H1 (cell line): ENCODE data around the gene C3orf20. TPM values are rescaled to one million over a fixed set of nuclear protein-coding genes. Genes with fewer than 3 reads are reported as not detected.

Experiments used
- CTCF ChIA-PET: fragments of 300-600 bp; sonication (Branson Sonifier 250); formaldehyde crosslinking; loops from one replicate; lab custom pipeline; 2021; ENCODE audit not compliant: partially characterized antibody; lab: Charles Lee
- POLR2A ChIA-PET: fragments of 300-600 bp; sonication (Branson Sonifier 250); formaldehyde crosslinking; loops from one replicate; lab custom pipeline; 2021; ENCODE audit warnings: inconsistent platforms; ENCODE audit not compliant: partially characterized antibody; lab: Charles Lee
- DNase-seq, 2 experiments: peaks; one replicate each; pipeline versions ENCODE4 v3.0.0 to v3.0.0-alpha.2; 2010 to 2022; ENCODE audit warnings: low spot score in 2 of 2, low read depth in 1 of 2, mixed read lengths in 1 of 2
- FAIRE-seq: peaks from 2 replicates; lab custom pipeline; 2011; peaks lifted over from hg19 to GRCh38; lab: Jason Lieb, UNC
- H2AFZ ChIP-seq: 2 replicates; pipeline ENCODE4 v1.8.1; 2012; ENCODE audit warnings: low read length, inconsistent platforms
- H2AK5ac ChIP-seq: 2 replicates; pipeline ENCODE4 v1.6.1; 2013; ENCODE audit warnings: low read depth, low read length
- H2BK120ac ChIP-seq: replicated peaks from 2 replicates; pipeline ENCODE3; 2013; ENCODE audit warnings: low read depth, low read length, inconsistent platforms
- H2BK12ac ChIP-seq: 2 replicates; pipeline ENCODE4 v1.6.1; 2013; ENCODE audit warnings: low read depth, low read length
- H2BK15ac ChIP-seq: 2 replicates; pipeline ENCODE4 v1.6.1; 2013; ENCODE audit warnings: low read length
- H2BK20ac ChIP-seq: 2 replicates; pipeline ENCODE4 v1.6.1; 2013; ENCODE audit warnings: low read length
- H2BK5ac ChIP-seq: 2 replicates; pipeline ENCODE4 v1.6.1; 2013; ENCODE audit warnings: low read depth, low read length
- H3K14ac ChIP-seq: 2 replicates; pipeline ENCODE4 v1.6.1; 2013; ENCODE audit warnings: inconsistent platforms; ENCODE audit not compliant: insufficient read length
- H3K18ac ChIP-seq: 2 replicates; pipeline ENCODE4 v1.6.1; 2013; ENCODE audit warnings: low read length; ENCODE audit errors: extremely low read depth
- H3K23ac ChIP-seq: 2 replicates; pipeline ENCODE4 v1.6.1; 2013; ENCODE audit warnings: inconsistent platforms; ENCODE audit not compliant: insufficient read length
- H3K23me2 ChIP-seq: 2 replicates; pipeline ENCODE4 v1.6.1; 2013; ENCODE audit warnings: low read depth, low read length
- H3K27ac ChIP-seq: 2 replicates; pipeline ENCODE4 v1.6.1; 2011; ENCODE audit warnings: low read depth, low read length, inconsistent platforms
- H3K27me3 ChIP-seq, 4 experiments: replicated peaks in 1 of 4; 1 replicate in 1 of 4; 2 replicates in 3 of 4; pipeline versions ENCODE4 v1.6.1 to v1.8.1; 2011 to 2013; ENCODE audit warnings: low read length in 3 of 4, mild to moderate bottlenecking in 3 of 4, inconsistent platforms in 2 of 4, mixed read lengths in 2 of 4, moderate library complexity in 1 of 4; ENCODE audit not compliant: control insufficient read depth in 3 of 4, insufficient read depth in 3 of 4; ENCODE audit errors: extremely low read depth in 1 of 4
- H3K36me3 ChIP-seq, 4 experiments: 2 replicates each; pipeline versions ENCODE4 v1.6.1 to v1.8.1; 2011 to 2013; ENCODE audit warnings: mild to moderate bottlenecking in 4 of 4, low read length in 3 of 4, moderate library complexity in 2 of 4, control low read depth in 1 of 4, inconsistent platforms in 1 of 4; ENCODE audit not compliant: insufficient read depth in 4 of 4, control insufficient read depth in 2 of 4
- H3K4ac ChIP-seq: replicated peaks from 2 replicates; pipeline ENCODE3; 2013; ENCODE audit warnings: low read length, low read depth, mixed read lengths, inconsistent platforms; ENCODE audit not compliant: insufficient read length
- H3K4me1 ChIP-seq, 4 experiments: replicated peaks in 1 of 4; 1 replicate in 1 of 4; 2 replicates in 3 of 4; pipeline versions ENCODE4 v1.6.1 to v1.8.1; 2011 to 2013; ENCODE audit warnings: low read length in 3 of 4, inconsistent platforms in 2 of 4, mixed read lengths in 1 of 4; ENCODE audit not compliant: insufficient read depth in 4 of 4, control insufficient read depth in 3 of 4
- H3K4me2 ChIP-seq, 2 experiments: 2 replicates each; pipeline versions ENCODE4 v1.6.1 to v1.8.1; 2011 to 2013; ENCODE audit warnings: low read depth in 2 of 2, low read length in 2 of 2, control low read depth in 1 of 2, inconsistent platforms in 1 of 2, mild to moderate bottlenecking in 1 of 2; ENCODE audit not compliant: insufficient read depth in 1 of 2
- H3K4me3 ChIP-seq, 4 experiments: fragments of 200-600, 300-600 bp in 1 of 4; sonication (generic), shearing (Covaris generic), sonication (Bioruptor Twin) in 1 of 4; 2 replicates each; pipeline versions ENCODE4 v1.5.1 to v1.8.1; 2011 to 2016; ENCODE audit warnings: low read length in 4 of 4, low read depth in 3 of 4, control low read depth in 2 of 4, inconsistent platforms in 2 of 4, mild to moderate bottlenecking in 2 of 4, mixed read lengths in 1 of 4, moderate library complexity in 1 of 4; ENCODE audit not compliant: insufficient read depth in 2 of 4; ENCODE audit errors: extremely low read depth in 1 of 4
- H3K56ac ChIP-seq: replicated peaks from 2 replicates; pipeline ENCODE3; 2013; ENCODE audit warnings: low read depth, mild to moderate bottlenecking, mixed read lengths, low read length, inconsistent platforms; ENCODE audit not compliant: insufficient read length
- H3K79me1 ChIP-seq: 2 replicates; pipeline ENCODE4 v1.6.1; 2013; ENCODE audit warnings: low read depth, low read length, control low read depth
- H3K79me2 ChIP-seq, 2 experiments: 2 replicates each; pipeline versions ENCODE4 v1.6.1 to v1.8.1; 2012 to 2013; ENCODE audit warnings: low read length in 2 of 2, mild to moderate bottlenecking in 2 of 2, inconsistent platforms in 1 of 2; ENCODE audit not compliant: insufficient read depth in 2 of 2, control insufficient read depth in 1 of 2
- H3K9ac ChIP-seq, 4 experiments: replicated peaks in 1 of 4; 1 replicate in 1 of 4; 2 replicates in 3 of 4; pipeline versions ENCODE4 v1.6.1 to v1.8.1; 2011 to 2013; ENCODE audit warnings: low read depth in 3 of 4, low read length in 3 of 4, control low read depth in 2 of 4, mild to moderate bottlenecking in 2 of 4, moderate library complexity in 2 of 4, inconsistent platforms in 1 of 4; ENCODE audit errors: extremely low read depth in 1 of 4
- H3K9me3 ChIP-seq, 2 experiments: 2 replicates each; pipeline versions ENCODE4 v1.6.1 to v1.8.1; 2012 to 2013; ENCODE audit warnings: mild to moderate bottlenecking in 2 of 2, moderate library complexity in 2 of 2, control low read depth in 1 of 2, inconsistent platforms in 1 of 2, low read depth in 1 of 2, low read length in 1 of 2, mixed read lengths in 1 of 2; ENCODE audit not compliant: insufficient read depth in 2 of 2
- H4K20me1 ChIP-seq, 2 experiments: replicated peaks in 1 of 2; 2 replicates each; pipeline versions ENCODE3 to v1.8.1; 2011 to 2013; ENCODE audit warnings: inconsistent platforms in 2 of 2, low read length in 2 of 2, mild to moderate bottlenecking in 1 of 2; ENCODE audit not compliant: insufficient read depth in 2 of 2, control insufficient read depth in 1 of 2
- H4K5ac ChIP-seq: 2 replicates; pipeline ENCODE4 v1.6.1; 2013; ENCODE audit warnings: low read length, low read depth, mixed read lengths, inconsistent platforms; ENCODE audit not compliant: insufficient read length
- H4K8ac ChIP-seq: 2 replicates; pipeline ENCODE4 v1.8.0; 2013; ENCODE audit warnings: mild to moderate bottlenecking, moderate library complexity, low read length, inconsistent platforms; ENCODE audit not compliant: insufficient read depth; ENCODE audit errors: extremely low read depth
- H4K91ac ChIP-seq: replicated peaks from 2 replicates; pipeline ENCODE3; 2013; ENCODE audit warnings: low read length, mixed read lengths, inconsistent platforms; ENCODE audit not compliant: insufficient read length
- CTCF ChIP-seq, 3 experiments: IDR thresholded peaks; 1 replicate in 2 of 3; 2 replicates in 1 of 3; pipeline versions ENCODE4 v1.5.1 to v1.6.1; 2011; ENCODE audit warnings: low read length in 3 of 3, mild to moderate bottlenecking in 3 of 3, inconsistent platforms in 2 of 3, low read depth in 1 of 3, moderate library complexity in 1 of 3; ENCODE audit not compliant: insufficient read depth in 1 of 3; ENCODE audit errors: control extremely low read depth in 1 of 3
- EGR1 ChIP-seq: IDR thresholded peaks from 2 replicates; pipeline ENCODE4 v1.6.1; 2011; ENCODE audit warnings: low read depth, low read length, borderline replicate concordance
- EP300 ChIP-seq, 2 experiments: IDR thresholded peaks; 1 replicate in 1 of 2; 2 replicates in 1 of 2; pipeline ENCODE4 v1.6.1; 2011 to 2012; ENCODE audit warnings: low read depth in 2 of 2, low read length in 2 of 2, mild to moderate bottlenecking in 2 of 2, borderline replicate concordance in 1 of 2, inconsistent platforms in 1 of 2, moderate library complexity in 1 of 2
- GABPA ChIP-seq: IDR thresholded peaks from 2 replicates; pipeline ENCODE4 v1.6.1; 2011; ENCODE audit warnings: mild to moderate bottlenecking, low read length, moderate library complexity, borderline replicate concordance; ENCODE audit not compliant: insufficient read depth
- NRF1 ChIP-seq: IDR thresholded peaks from 2 replicates; pipeline ENCODE4 v1.6.1; 2011; ENCODE audit warnings: mild to moderate bottlenecking, low read depth, low read length, improper control_type of control experiment
- RAD21 ChIP-seq, 2 experiments: IDR thresholded peaks in 1 of 2; conservative IDR thresholded peaks in 1 of 2; 2 replicates each; pipeline ENCODE4 v1.6.1; 2011; ENCODE audit warnings: low read depth in 2 of 2, low read length in 2 of 2, improper control_type of control experiment in 1 of 2, inconsistent platforms in 1 of 2, mild to moderate bottlenecking in 1 of 2, moderate library complexity in 1 of 2
- WGBS, 2 experiments: shearing (Covaris generic) in 1 of 2; methylation state at CpG; one replicate each; pipeline versions ENCODE4 v1.1.6 to v1.1.7; 2013 to 2015; ENCODE audit warnings: low lambda C conversion rate in 2 of 2, mixed read lengths in 2 of 2, inconsistent platforms in 1 of 2, low coverage in 1 of 2, missing lambda C conversion rate in 1 of 2; ENCODE audit not compliant: insufficient replicate concordance in 2 of 2, insufficient coverage in 1 of 2, insufficient read length in 1 of 2; ENCODE audit errors: extremely low coverage in 1 of 2, missing lambda C conversion rate in 1 of 2; 5-methylcytosine and 5-hydroxymethylcytosine counted together
- polyA plus RNA-seq, 7 experiments: library from polyadenylated mRNA; depleted of rRNA in 3 of 7; stranded (reverse) in 5 of 7; unstranded in 2 of 7; fragments of >200 nt in 5 of 7; fragments of 200-250 nt in 2 of 7; gene quantifications; 1 replicate in 5 of 7; 2 replicates in 1 of 7; 4 replicates in 1 of 7; pipeline versions ENCODE4 v1.2.1 to v1.2.3, GENCODE V29; 2011 to 2013; ENCODE audit warnings: missing spikeins in 2 of 7, mixed read lengths in 2 of 7
- total RNA-seq: library from RNA; stranded (reverse); fragmentation: NEBNext Ultra II Directional; extraction: Animal tissue kit (Norgen Biotek cat#: 25700); gene quantifications from 2 replicates; pipeline ENCODE4 v1.2.1, GENCODE V29; 2021

The C3orf20 gene
- total and polyA plus RNA-seq, 2 of the 8 experiments (the other 6 are each of a cell fraction or from before 2014, with no cell fraction given): not detected

GRCh38 chr3:14757153-14757700, 82.3 kb downstream of the C3orf20 start:
- no peaks in the 10 kb centered on the region for H4K20me1 ChIP-seq
- no peak overlapping the region for H4K5ac ChIP-seq
- H2BK5ac ChIP-seq: no peak overlapping the region
- no peaks in the 10 kb centered on the region for H3K36me3 ChIP-seq
- no peaks in the 10 kb centered on the region for H3K79me1 ChIP-seq
- H2AFZ ChIP-seq: 0 out of 2 replicates have a peak overlapping the region, but pooled peaks have one; percentile 29
- H2BK20ac ChIP-seq: no peak overlapping the region
- H3K27me3 ChIP-seq: no peaks in the 10 kb centered on the region; a peak in 1 of 7 replicates
- H2BK15ac ChIP-seq: no peak overlapping the region
- no peaks in the 10 kb centered on the region for H3K79me2 ChIP-seq
- H3K4ac ChIP-seq: no peak overlapping the region
- WGBS, 2 experiments: 90% methylated on average over 14 of the region's 14 CpGs; no CpG with 5 or more reads in 1 of the 2 experiments
- peaks cover 0 to 3% (median 0%) of the 10 kb centered on the region in 4 experiments; a peak in 1 of 7 replicates for H3K4me1 ChIP-seq
- H3K56ac ChIP-seq: no peak overlapping the region
- no peak overlapping the region for H3K4me3 ChIP-seq
- no peak overlapping the region for H2AK5ac ChIP-seq
- no peak overlapping the region for H3K18ac ChIP-seq
- H4K8ac ChIP-seq: no peak overlapping the region
- no peaks in the 10 kb centered on the region for H3K9me3 ChIP-seq
- TF ChIP-seq NRF1: no peak
- TF ChIP-seq RAD21 (IDR thresholded peaks at IDR 0.05 in 1 of 2, conservative IDR thresholded peaks at IDR 0.05 in 1 of 2; ENCODE audit: low read depth in 2 of 2, low read length in 2 of 2): peak in 1 of 2 experiments; percentile 17; a peak in 2 of 4 replicates
- no peak for TF ChIP-seq GABPA
- TF ChIP-seq EGR1: no peak
- TF ChIP-seq CTCF (IDR thresholded peaks at IDR 0.05; ENCODE audit: control extremely low read depth in 1 of 3, insufficient read depth in 1 of 3, low read depth in 1 of 3, low read length in 3 of 3): no peak
- TF ChIP-seq EP300 (IDR thresholded peaks at IDR 0.05; ENCODE audit: borderline replicate concordance in 1 of 2, low read depth in 2 of 2, low read length in 2 of 2): no peak
- TF ChIP-seq, all 59 proteins: peak for 1
- H2BK120ac ChIP-seq: no peak overlapping the region
- ChIA-PET CTCF (interaction anchor here (0.7 to 1.7 kb wide), 8 partner anchors 10 to 247 kb away, joined by 3 to 6 read pairs (median 3); no protein-coding TSS in a partner anchor), POLR2A (no interaction called here)
- no peak overlapping the region for H3K4me2 ChIP-seq
- no peak overlapping the region for H3K14ac ChIP-seq
- H3K23ac ChIP-seq: no peak overlapping the region
- H4K91ac ChIP-seq: no peak overlapping the region
- peak in 1 of 2 experiments; percentile 41 for DNase-seq
- no peak for FAIRE-seq
- no peak overlapping the region for H2BK12ac ChIP-seq
- H3K27ac ChIP-seq: no peak overlapping the region
- no peak overlapping the region for H3K9ac ChIP-seq
- no peaks in the 10 kb centered on the region for H3K23me2 ChIP-seq
